ENCODE results near the gene HIF3A.
"Not testable (repeated sequence)": the region's sequence is repeated elsewhere in the genome, so short reads cannot be mapped to it uniquely, and the experiment has no call there.

Gene HIF3A

GRCh38 chr19:46365561-46365960 lies 68.7 kb downstream of the HIF3A start:
- no peak for DNase-seq

DNA sequence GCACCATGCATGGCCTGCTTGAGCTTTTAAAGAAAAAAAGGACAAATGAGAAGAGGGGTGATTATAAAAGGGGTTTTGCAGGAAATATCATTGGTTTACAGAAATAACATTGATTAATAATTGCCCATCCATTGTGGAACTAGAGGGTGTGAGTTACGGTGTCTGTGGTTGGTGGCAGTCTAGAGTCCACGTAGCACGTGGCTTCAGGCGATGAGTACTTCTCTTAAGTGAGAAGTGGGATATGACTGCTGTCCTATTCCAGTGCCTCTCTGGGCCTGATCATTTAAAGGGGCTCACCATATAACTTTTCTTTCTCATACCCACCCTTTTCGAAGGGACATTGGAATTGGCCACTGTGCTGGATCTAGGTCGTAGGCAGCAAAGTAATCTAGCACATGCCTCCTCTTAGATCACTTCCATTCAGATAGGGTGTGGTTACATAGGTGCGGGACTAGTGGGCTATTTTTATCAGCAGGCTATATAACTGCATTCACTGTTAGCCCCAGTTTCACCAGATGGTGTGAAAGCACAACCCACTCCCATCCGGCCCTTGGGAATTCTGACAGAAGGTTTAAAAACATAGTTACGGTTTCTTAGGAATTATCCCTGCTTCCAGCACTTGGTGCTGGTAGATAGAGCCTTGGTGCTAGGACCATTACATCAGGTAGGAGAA lies 69.9 kb downstream of the HIF3A start:
- no peak for DNase-seq

DNA sequence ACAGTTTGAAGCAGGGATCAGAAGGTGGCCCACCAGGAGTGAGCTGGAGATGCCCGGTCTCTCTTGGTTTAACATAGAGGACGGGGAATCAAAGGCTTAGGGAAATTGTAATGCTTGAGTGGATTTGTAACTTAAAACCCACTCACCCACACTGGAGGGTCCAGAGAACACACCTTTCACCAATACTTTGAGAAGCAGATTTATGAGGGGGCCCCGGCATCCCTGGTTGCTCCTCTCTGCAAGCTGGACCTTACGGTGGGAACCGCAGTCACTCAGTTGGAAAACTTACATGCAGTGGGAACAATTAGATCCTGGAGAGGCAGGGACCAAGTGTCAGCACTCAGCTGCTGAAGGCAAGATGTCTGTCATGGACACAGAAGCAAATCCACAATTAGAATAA lies 70.6 kb downstream of the HIF3A start:
- DNase-seq, result no peak

- no peak for DNase-seq
These were observed 71.3 kb downstream of the HIF3A start for GRCh38 chr19:46368116-46368515.

- no peak for DNase-seq
These were observed 73.0 kb downstream of the HIF3A start for GRCh38 chr19:46369817-46370216.

DNA sequence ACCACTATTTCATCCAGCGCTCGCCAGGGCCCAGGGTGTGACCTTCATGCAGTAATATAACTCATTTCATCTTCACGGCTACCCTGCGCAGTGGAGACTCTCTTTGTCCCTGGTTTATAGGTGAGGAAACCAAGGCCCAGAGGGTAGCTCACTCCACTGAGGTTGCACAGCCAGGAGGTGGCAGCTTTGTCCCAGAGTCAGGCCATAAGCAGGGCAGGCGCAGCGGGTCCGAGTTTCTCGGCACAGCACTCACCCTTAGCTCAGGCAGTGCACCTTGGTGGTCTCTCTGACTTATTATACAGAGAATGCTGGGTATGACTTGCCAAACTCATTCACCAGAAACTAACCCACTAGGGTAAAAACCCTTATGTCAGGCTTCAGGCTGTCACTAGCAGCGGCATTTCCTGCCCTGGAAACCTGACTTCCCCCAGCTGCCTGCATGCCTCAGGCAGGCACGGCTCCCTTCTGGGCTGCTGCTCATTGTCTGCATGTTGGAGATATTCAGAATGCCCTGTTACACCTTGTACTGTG lies 74.6 kb downstream of the HIF3A start:
- DNase-seq, result no peak

- DNase-seq, result no peak
These were observed 76.2 kb downstream of the HIF3A start for GRCh38 chr19:46372901-46373490.

GRCh38 chr19:46373491-46374359 lies 76.9 kb downstream of the HIF3A start:
- DNase-seq, result no peak

- no peak for DNase-seq
These were observed 78.0 kb downstream of the HIF3A start for GRCh38 chr19:46374536-46375475.

GRCh38 chr19:46375476-46376067 lies 78.7 kb downstream of the HIF3A start:
- not testable (repeated sequence) for DNase-seq

- no peak for DNase-seq
These were observed 79.7 kb downstream of the HIF3A start for GRCh38 chr19:46376241-46377153.

DNA sequence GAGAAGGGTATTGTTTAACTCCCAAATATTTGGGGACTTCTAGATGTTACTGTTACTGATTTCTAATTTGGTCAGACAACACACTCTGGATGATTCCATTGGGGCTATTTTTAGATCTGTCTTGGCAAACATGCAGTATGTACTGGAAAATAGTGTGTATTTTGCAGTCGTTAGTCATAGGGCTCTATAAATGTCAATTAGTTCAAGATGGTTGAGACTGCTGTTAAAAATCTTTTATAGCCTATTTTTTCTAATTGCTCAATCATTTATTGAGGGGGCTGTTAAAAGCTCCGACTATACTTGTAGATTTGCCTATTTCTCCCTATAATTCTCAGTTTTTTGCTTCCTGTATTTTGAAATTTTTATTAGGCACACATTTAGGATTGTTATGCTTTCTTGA lies 81.4 kb downstream of the HIF3A start:
- DNase-seq, result no peak

- DNase-seq, result no peak
These were observed 83.8 kb downstream of the HIF3A start for GRCh38 chr19:46380690-46381089.

GRCh38 chr19:46381346-46381745 lies 84.5 kb downstream of the HIF3A start:
- no peak for DNase-seq

- DNase-seq, result no peak
These were observed 85.0 kb downstream of the HIF3A start for GRCh38 chr19:46381756-46382345.

GRCh38 chr19:46383171-46383815 lies 86.5 kb downstream of the HIF3A start:
- DNase-seq, result no peak

DNA sequence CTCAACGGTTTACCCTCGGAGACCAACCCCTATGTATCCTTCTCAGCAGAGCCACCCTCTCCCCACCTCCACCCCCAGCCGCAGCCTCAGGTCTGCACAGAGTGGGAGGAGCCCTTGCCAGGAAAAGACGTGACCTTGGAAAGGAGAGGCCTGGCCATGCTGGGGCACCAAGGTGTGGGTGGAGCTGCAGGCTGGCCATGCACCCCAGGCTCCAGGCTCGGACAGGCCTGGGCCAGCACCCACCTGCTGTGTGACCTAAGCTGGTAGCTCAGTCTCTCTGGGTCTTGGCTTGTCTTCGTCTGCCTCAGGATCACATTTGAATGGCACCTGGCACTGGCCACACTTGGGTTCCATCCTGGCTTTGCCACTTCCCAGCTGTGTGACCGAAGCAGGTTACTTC lies 87.0 kb downstream of the HIF3A start:
- DNase-seq, result no peak

DNA sequence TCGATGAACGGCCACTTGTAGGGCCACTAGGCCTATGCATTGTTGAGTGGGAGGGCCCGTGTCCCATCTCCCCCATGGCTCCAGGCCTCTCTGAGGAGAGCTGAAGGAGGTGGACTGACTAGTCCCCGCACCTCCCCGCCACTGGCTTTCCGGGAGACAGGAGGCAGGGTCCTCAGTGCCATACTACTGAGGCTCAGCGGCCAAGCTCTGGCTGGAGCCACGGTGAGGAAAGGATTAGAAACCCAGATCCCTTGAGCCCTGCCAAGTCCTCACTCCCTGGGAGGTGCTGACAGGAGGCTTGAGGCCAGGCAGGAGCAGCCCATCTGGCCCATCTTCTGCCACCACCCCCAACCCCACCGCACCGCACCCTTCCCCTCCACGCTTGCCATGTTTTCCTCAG lies 87.6 kb downstream of the HIF3A start:
- DNase-seq, result no peak

GRCh38 chr19:46385636-46386035 lies 88.8 kb downstream of the HIF3A start:
- no peak for DNase-seq

GRCh38 chr19:46386151-46386550 lies 89.3 kb downstream of the HIF3A start:
- DNase-seq, result no peak
